DOHH2 (cell line): Measurements from ENCODE around the gene MYO7B.

ENCODE experiments used
- CTCF ChIP-seq: fragments of 200-600 bp; sonication (generic); IDR thresholded peaks from one replicate; pipeline ENCODE4 v1.5.1; 2014; ENCODE audit warnings: antibody characterized with exemption, mild to moderate bottlenecking, low read depth, low read length; ENCODE audit not compliant: poor library complexity, severe bottlenecking
- EZH2phosphoT487 ChIP-seq: fragments of 200-600 bp; sonication (generic); IDR thresholded peaks from 2 replicates; pipeline ENCODE4 v1.6.1; 2017; ENCODE audit warnings: borderline replicate concordance, mild to moderate bottlenecking, antibody characterized with exemption, low read length, moderate library complexity, mixed read lengths

- TF ChIP-seq CTCF (no peak), EZH2phosphoT487 (no peak)
These were observed 98.7 kb downstream of the MYO7B start for GRCh38 chr2:127634066-127634617.
